Measurements from ENCODE around the gene BLMH. TPM values are rescaled to one million over a fixed set of nuclear protein-coding genes. Genes with fewer than 3 reads are reported as not detected.

Gene BLMH
- total RNA-seq, 1 donor from 2014 or later, result 40.0 TPM

- DNase-seq, result no peak
Observed at GRCh38 chr17:30304778-30305177, 13.0 kb upstream of the BLMH start.

GRCh38 chr17:30302241-30302640, 10.5 kb upstream of the BLMH start:
- DNase-seq, result no peak

- no peak for DNase-seq
Observed at GRCh38 chr17:30300818-30301217, 9.1 kb upstream of the BLMH start.

- no peak for DNase-seq
Observed at GRCh38 chr17:30299000-30299399, 7.3 kb upstream of the BLMH start.

GRCh38 chr17:30297715-30298114, 6.0 kb upstream of the BLMH start:
- DNase-seq, result no peak

- no peak for DNase-seq
Observed at GRCh38 chr17:30296499-30297080, 4.8 kb upstream of the BLMH start.

GRCh38 chr17:30292286-30292858, 628 bp upstream of the BLMH start:
- peak; percentile 66 for DNase-seq

GRCh38 chr17:30290696-30291542, 825 bp downstream of the BLMH start:
- DNase-seq, result peak; percentile 55

- no peak for DNase-seq
Observed at GRCh38 chr17:30290077-30290476, 1.7 kb downstream of the BLMH start.

- DNase-seq, result no peak
Observed at GRCh38 chr17:30279156-30279555, 12.6 kb downstream of the BLMH start.

- DNase-seq, result peak; percentile 49
Observed at GRCh38 chr17:30278032-30278431, 13.7 kb downstream of the BLMH start.

- no peak for DNase-seq
Observed at GRCh38 chr17:30275911-30276310, 15.8 kb downstream of the BLMH start.

GRCh38 chr17:30274887-30275286, 16.9 kb downstream of the BLMH start:
- DNase-seq, result no peak

- no peak for DNase-seq
Observed at GRCh38 chr17:30273373-30273772, 18.4 kb downstream of the BLMH start.

GRCh38 chr17:30271102-30271501, 20.6 kb downstream of the BLMH start:
- no peak for DNase-seq

- DNase-seq, result no peak
Observed at GRCh38 chr17:30267625-30268024, 24.1 kb downstream of the BLMH start.

GRCh38 chr17:30263552-30264333, 28.0 kb downstream of the BLMH start:
- no peak for DNase-seq

- no peak for DNase-seq
Observed at GRCh38 chr17:30256756-30257506, 34.8 kb downstream of the BLMH start.

GRCh38 chr17:30254150-30254549, 37.6 kb downstream of the BLMH start:
- DNase-seq, result no peak

GRCh38 chr17:30253312-30253711, 38.4 kb downstream of the BLMH start:
- DNase-seq, result no peak

- DNase-seq, result no peak
Observed at GRCh38 chr17:30251931-30252330, 39.8 kb downstream of the BLMH start.

- DNase-seq, result no peak
Observed at GRCh38 chr17:30249460-30249859, 42.3 kb downstream of the BLMH start.
